ENCODE data around the gene ALS2.
A peak's percentile ranks its signal among the peaks of the same experiment; 100 is the strongest.

ALS2 gene

DNA sequence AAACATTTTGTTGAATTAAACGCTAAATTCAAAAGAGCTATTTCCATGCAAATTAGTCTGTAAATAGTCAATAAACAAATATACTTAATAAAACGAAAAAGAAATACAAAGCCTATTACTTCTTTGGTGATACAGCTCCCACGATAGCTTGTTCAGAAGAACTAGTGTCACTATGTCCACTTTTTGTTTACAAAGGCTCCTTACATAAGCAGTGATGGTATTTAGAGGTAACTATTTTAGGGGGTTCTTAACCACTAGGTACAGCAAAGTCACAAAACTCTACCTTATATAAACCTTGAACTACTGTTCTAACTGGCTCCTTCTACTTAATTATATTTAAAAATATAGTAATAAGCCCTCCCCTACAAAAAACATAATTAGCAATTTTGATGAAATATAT, 21.9 kb downstream of the ALS2 start:
- H3K27ac ChIP-seq (ENCODE audit: low read length, poor library complexity, severe bottlenecking) = no peak overlapping the region
- H4K8ac ChIP-seq (ENCODE audit: low read length) = no peak overlapping the region
- H3K4me1 ChIP-seq (ENCODE audit: control insufficient read depth, insufficient read depth, low read depth, low read length) = peaks cover 2% of the 10 kb centered on the region
- no peak overlapping the region for H3K14ac ChIP-seq (ENCODE audit: low read length in 2 of 2)
- H2AK5ac ChIP-seq (ENCODE audit: low read length, severe bottlenecking) = no peak overlapping the region
- H2AFZ ChIP-seq (ENCODE audit: low read depth, low read length) = no peak overlapping the region
- H2BK5ac ChIP-seq (ENCODE audit: low read depth, low read length, poor library complexity, severe bottlenecking) = no peak overlapping the region
- H3K18ac ChIP-seq (ENCODE audit: low read depth in 1 of 2, low read length in 2 of 2) = no peak overlapping the region
- no peak overlapping the region for H3K4me2 ChIP-seq (ENCODE audit: low read length, poor library complexity, severe bottlenecking)
- H3K4me3 ChIP-seq (ENCODE audit: insufficient read depth in 1 of 2, low read depth in 1 of 2, low read length in 2 of 2) = no peak overlapping the region
- H3K9me3 ChIP-seq (ENCODE audit: control insufficient read depth, low read length) = no peaks in the 10 kb centered on the region
- H3K23ac ChIP-seq (ENCODE audit: low read length in 2 of 2) = no peak overlapping the region
- no peak overlapping the region for H3K4ac ChIP-seq (ENCODE audit: low read depth in 1 of 2, low read length in 2 of 2)
- H3K9ac ChIP-seq (ENCODE audit: low read length) = no peak overlapping the region
- H2BK15ac ChIP-seq (ENCODE audit: low read depth, poor library complexity, severe bottlenecking) = no peak overlapping the region
- DNase-seq = no peak
- WGBS = 100% methylated on average over 1 of the region's 3 CpGs
- H3K36me3 ChIP-seq (ENCODE audit: control insufficient read depth in 1 of 2, insufficient read depth in 2 of 2, low read depth in 1 of 2, low read length in 2 of 2) = peaks cover 22 to 81% of the 10 kb centered on the region in 2 experiments
- no peak overlapping the region for H4K91ac ChIP-seq (ENCODE audit: low read length)
- peaks cover 21% of the 10 kb centered on the region for H3K79me1 ChIP-seq (replicated peaks; ENCODE audit: low read length, poor library complexity, severe bottlenecking)
- H2BK120ac ChIP-seq (ENCODE audit: low read depth, low read length) = no peak overlapping the region
- no peak overlapping the region for H2BK12ac ChIP-seq (ENCODE audit: low read length in 2 of 2)
- no peaks in the 10 kb centered on the region for H3K27me3 ChIP-seq (ENCODE audit: control insufficient read depth in 1 of 2, insufficient read depth in 1 of 2, low read length in 2 of 2)

DNA sequence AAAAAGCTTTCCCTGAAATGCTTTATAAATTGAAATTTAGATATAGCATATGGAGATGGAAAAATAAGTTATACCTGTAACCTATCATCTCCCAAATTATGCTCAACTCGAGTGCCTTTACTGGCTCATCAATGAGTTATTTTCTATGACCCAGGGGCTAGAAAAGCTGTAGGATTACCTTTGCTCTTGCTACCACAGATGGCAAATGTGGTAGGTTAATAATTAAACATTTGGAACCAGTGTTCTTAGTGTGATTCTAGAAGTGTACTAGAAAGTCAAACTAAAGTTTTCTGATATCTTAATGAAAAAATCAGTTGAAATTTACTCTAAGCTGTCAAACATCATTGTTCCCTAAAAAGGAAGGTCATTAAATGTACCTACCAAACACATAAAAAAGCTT, 22.5 kb downstream of the ALS2 start:
- whole genome bisulfite sequencing = no CpG with 5 or more reads among the region's 1 CpG
- no peaks in the 10 kb centered on the region for H3K9me3 ChIP-seq (ENCODE audit: control insufficient read depth, low read length)

DNA sequence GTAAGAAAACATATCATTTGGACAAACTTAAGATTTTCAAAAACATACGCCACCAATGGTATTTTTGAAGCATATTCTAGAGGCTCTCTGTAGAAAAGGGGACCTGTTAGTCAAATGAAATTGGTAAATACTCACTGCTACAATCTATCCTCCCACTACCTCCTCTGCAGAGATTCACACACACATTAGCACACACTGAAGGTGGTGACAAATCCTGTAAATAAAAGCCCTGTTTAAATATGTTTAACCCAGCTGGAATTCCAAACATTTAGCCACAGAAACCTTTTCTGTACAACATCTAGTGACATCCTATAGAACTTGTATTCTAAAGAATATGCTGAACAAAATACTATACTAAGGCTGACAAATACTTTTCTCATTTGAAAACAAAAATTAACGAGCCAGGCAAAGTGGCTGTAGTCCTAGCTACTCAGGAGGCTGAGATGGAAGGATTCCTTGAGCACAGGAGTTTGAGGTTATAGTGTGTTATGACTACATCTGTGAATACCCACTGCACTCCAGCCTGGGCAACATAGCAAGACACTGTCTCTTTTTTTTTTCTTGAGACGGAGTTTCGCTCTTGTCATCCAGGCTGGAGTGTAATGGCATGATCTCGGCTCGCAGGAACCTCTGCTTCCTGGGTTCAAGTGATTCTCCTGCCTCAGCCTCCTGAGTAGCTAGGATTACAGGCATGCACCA, 25.9 kb downstream of the ALS2 start:
- Histone ChIP-seq H2BK120ac (ENCODE audit: low read depth, low read length) (no peak overlapping the region), H3K9me3 (ENCODE audit: control insufficient read depth, low read length) (no peaks in the 10 kb centered on the region), H2BK15ac (ENCODE audit: low read depth, poor library complexity, severe bottlenecking) (no peak overlapping the region), H2AFZ (ENCODE audit: low read depth, low read length) (no peak overlapping the region), H2BK12ac (ENCODE audit: low read length in 2 of 2) (no peak overlapping the region), H3K4me1 (ENCODE audit: control insufficient read depth, insufficient read depth, low read depth, low read length) (no peaks in the 10 kb centered on the region), H3K23ac (ENCODE audit: low read length in 2 of 2) (no peak overlapping the region), H3K4ac (ENCODE audit: low read depth in 1 of 2, low read length in 2 of 2) (no peak overlapping the region), H4K8ac (ENCODE audit: low read length) (no peak overlapping the region), H3K79me1 (replicated peaks; ENCODE audit: low read length, poor library complexity, severe bottlenecking) (peaks cover 11% of the 10 kb centered on the region), H3K36me3 (ENCODE audit: control insufficient read depth in 1 of 2, insufficient read depth in 2 of 2, low read depth in 1 of 2, low read length in 2 of 2) (peaks cover 6 to 63% of the 10 kb centered on the region in 2 experiments), H3K4me3 (ENCODE audit: insufficient read depth in 1 of 2, low read depth in 1 of 2, low read length in 2 of 2) (no peak overlapping the region), H2AK5ac (ENCODE audit: low read length, severe bottlenecking) (no peak overlapping the region), H3K27ac (ENCODE audit: low read length, poor library complexity, severe bottlenecking) (no peak overlapping the region), H3K27me3 (ENCODE audit: control insufficient read depth in 1 of 2, insufficient read depth in 1 of 2, low read length in 2 of 2) (no peaks in the 10 kb centered on the region), H3K4me2 (ENCODE audit: low read length, poor library complexity, severe bottlenecking) (no peak overlapping the region), H3K14ac (ENCODE audit: low read length in 2 of 2) (no peak overlapping the region), H2BK5ac (ENCODE audit: low read depth, low read length, poor library complexity, severe bottlenecking) (no peak overlapping the region), H3K9ac (ENCODE audit: low read length) (no peak overlapping the region), H3K18ac (ENCODE audit: low read depth in 1 of 2, low read length in 2 of 2) (no peak overlapping the region), H4K91ac (ENCODE audit: low read length) (no peak overlapping the region)
- 75% methylated on average over 5 of the region's 6 CpGs for WGBS
- DNase-seq = peak; percentile 41

More for the DNA sequence above, 22.5 kb downstream of the ALS2 start:
- Histone ChIP-seq H3K27ac (ENCODE audit: low read length, poor library complexity, severe bottlenecking) (no peak overlapping the region), H3K4me3 (ENCODE audit: insufficient read depth in 1 of 2, low read depth in 1 of 2, low read length in 2 of 2) (no peak overlapping the region), H3K4me2 (ENCODE audit: low read length, poor library complexity, severe bottlenecking) (no peak overlapping the region), H3K36me3 (ENCODE audit: control insufficient read depth in 1 of 2, insufficient read depth in 2 of 2, low read depth in 1 of 2, low read length in 2 of 2) (peaks cover 21 to 82% of the 10 kb centered on the region in 2 experiments), H3K4me1 (ENCODE audit: control insufficient read depth, insufficient read depth, low read depth, low read length) (peaks cover 2% of the 10 kb centered on the region), H3K9ac (ENCODE audit: low read length) (no peak overlapping the region), H2BK120ac (ENCODE audit: low read depth, low read length) (no peak overlapping the region), H3K14ac (ENCODE audit: low read length in 2 of 2) (no peak overlapping the region), H3K18ac (ENCODE audit: low read depth in 1 of 2, low read length in 2 of 2) (no peak overlapping the region), H3K23ac (ENCODE audit: low read length in 2 of 2) (no peak overlapping the region), H2AFZ (ENCODE audit: low read depth, low read length) (no peak overlapping the region), H2BK5ac (ENCODE audit: low read depth, low read length, poor library complexity, severe bottlenecking) (no peak overlapping the region), H3K4ac (ENCODE audit: low read depth in 1 of 2, low read length in 2 of 2) (no peak overlapping the region), H4K8ac (ENCODE audit: low read length) (no peak overlapping the region), H3K27me3 (ENCODE audit: control insufficient read depth in 1 of 2, insufficient read depth in 1 of 2, low read length in 2 of 2) (no peaks in the 10 kb centered on the region), H3K79me1 (replicated peaks; ENCODE audit: low read length, poor library complexity, severe bottlenecking) (peaks cover 20% of the 10 kb centered on the region), H2BK12ac (ENCODE audit: low read length in 2 of 2) (no peak overlapping the region), H2BK15ac (ENCODE audit: low read depth, poor library complexity, severe bottlenecking) (no peak overlapping the region), H2AK5ac (ENCODE audit: low read length, severe bottlenecking) (no peak overlapping the region), H4K91ac (ENCODE audit: low read length) (no peak overlapping the region)
- DNase-seq = no peak

DNA sequence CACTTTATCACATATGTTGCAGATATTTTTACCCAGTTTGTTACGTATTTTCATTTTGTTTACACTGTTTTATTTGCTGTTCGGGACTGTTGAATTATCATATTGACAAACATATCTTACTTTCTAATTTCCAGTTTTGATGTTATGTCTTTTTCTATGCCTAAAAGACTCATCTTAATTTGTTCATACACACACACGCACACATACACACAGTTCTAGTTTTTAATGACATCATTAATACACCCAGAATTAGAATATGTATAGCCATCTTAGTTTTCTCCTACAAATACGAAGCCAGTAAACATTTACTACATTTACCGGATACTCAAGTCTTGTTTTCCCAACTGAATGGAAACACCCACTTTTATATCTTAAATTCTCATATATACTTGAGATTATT, 29.2 kb downstream of the ALS2 start:
- Histone ChIP-seq H3K9ac (ENCODE audit: low read length) (no peak overlapping the region), H3K9me3 (ENCODE audit: control insufficient read depth, low read length) (no peaks in the 10 kb centered on the region), H3K14ac (ENCODE audit: low read length in 2 of 2) (no peak overlapping the region), H2AFZ (ENCODE audit: low read depth, low read length) (no peak overlapping the region), H2AK5ac (ENCODE audit: low read length, severe bottlenecking) (no peak overlapping the region), H2BK12ac (ENCODE audit: low read length in 2 of 2) (no peak overlapping the region), H4K8ac (ENCODE audit: low read length) (no peak overlapping the region), H3K36me3 (ENCODE audit: control insufficient read depth in 1 of 2, insufficient read depth in 2 of 2, low read depth in 1 of 2, low read length in 2 of 2) (peaks cover 11 to 67% of the 10 kb centered on the region in 2 experiments), H3K18ac (ENCODE audit: low read depth in 1 of 2, low read length in 2 of 2) (no peak overlapping the region), H3K23ac (ENCODE audit: low read length in 2 of 2) (no peak overlapping the region), H3K4me3 (ENCODE audit: insufficient read depth in 1 of 2, low read depth in 1 of 2, low read length in 2 of 2) (no peak overlapping the region), H2BK5ac (ENCODE audit: low read depth, low read length, poor library complexity, severe bottlenecking) (no peak overlapping the region), H3K4me2 (ENCODE audit: low read length, poor library complexity, severe bottlenecking) (no peak overlapping the region), H3K4ac (ENCODE audit: low read depth in 1 of 2, low read length in 2 of 2) (no peak overlapping the region), H3K79me1 (replicated peaks; ENCODE audit: low read length, poor library complexity, severe bottlenecking) (peaks cover 12% of the 10 kb centered on the region), H3K27ac (ENCODE audit: low read length, poor library complexity, severe bottlenecking) (no peak overlapping the region), H2BK120ac (ENCODE audit: low read depth, low read length) (no peak overlapping the region), H2BK15ac (ENCODE audit: low read depth, poor library complexity, severe bottlenecking) (no peak overlapping the region), H3K4me1 (ENCODE audit: control insufficient read depth, insufficient read depth, low read depth, low read length) (no peaks in the 10 kb centered on the region), H4K91ac (ENCODE audit: low read length) (no peak overlapping the region), H3K27me3 (ENCODE audit: control insufficient read depth in 1 of 2, insufficient read depth in 1 of 2, low read length in 2 of 2) (no peaks in the 10 kb centered on the region)
- WGBS = 100% methylated on average over 3 of the region's 5 CpGs
- no peak for DNase-seq

All from mesenchymal stem cell (in vitro differentiated cells and primary cell).